KOPT-K1 (cell line): ENCODE measurements around the gene DHX8.
"Not testable (repeated sequence)": the region's sequence is repeated elsewhere in the genome, so short reads cannot be mapped to it uniquely, and the experiment has no call there.

ENCODE experiments used
- H3K27ac ChIP-seq: fragments of 200-600 bp; sonication (generic); 2 replicates; pipeline ENCODE4 v1.5.1; 2016; ENCODE audit warnings: antibody characterized with exemption, mild to moderate bottlenecking, low read depth, low read length; ENCODE audit not compliant: poor library complexity, severe bottlenecking
- H3K36me3 ChIP-seq: fragments of 200-600 bp; sonication (generic); 2 replicates; pipeline ENCODE4 v1.5.1; 2017; ENCODE audit warnings: antibody characterized with exemption, mild to moderate bottlenecking, low read length, moderate library complexity; ENCODE audit not compliant: insufficient read depth
- H3K9me3 ChIP-seq: fragments of 200-600 bp; sonication (generic); 2 replicates; pipeline ENCODE4 v1.5.1; 2017; ENCODE audit warnings: antibody characterized with exemption, low read length, mild to moderate bottlenecking; ENCODE audit not compliant: insufficient read depth, poor library complexity, severe bottlenecking

Gene DHX8

GRCh38 chr17:43475494-43476089 lies 8.2 kb upstream of the DHX8 start:
- H3K27ac ChIP-seq = no peak overlapping the region
- H3K36me3 ChIP-seq = no peaks in the 10 kb centered on the region
- no peaks in the 10 kb centered on the region for H3K9me3 ChIP-seq

DNA sequence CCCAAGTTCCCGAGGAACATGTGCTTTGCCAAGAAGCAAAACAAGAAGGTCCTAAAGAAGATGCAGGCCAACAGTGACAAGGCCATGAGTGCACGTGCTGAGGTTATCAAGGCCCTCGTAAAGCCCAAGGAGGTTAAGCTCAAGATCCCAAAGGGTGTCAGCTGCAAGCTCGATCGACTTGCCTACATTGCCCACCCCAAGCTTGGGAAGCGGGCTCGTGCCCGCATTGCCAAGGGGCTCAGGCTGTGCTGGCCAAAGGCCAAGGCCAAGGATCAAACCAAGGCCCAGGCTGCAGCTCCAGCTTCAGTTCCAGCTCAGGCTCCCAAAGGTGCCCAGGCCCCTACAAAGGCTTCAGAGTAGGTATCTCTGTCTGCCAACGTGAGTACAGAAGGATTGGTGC lies 7.5 kb upstream of the DHX8 start:
- not testable (repeated sequence) for H3K9me3 ChIP-seq, H3K27ac ChIP-seq, H3K36me3 ChIP-seq

DNA sequence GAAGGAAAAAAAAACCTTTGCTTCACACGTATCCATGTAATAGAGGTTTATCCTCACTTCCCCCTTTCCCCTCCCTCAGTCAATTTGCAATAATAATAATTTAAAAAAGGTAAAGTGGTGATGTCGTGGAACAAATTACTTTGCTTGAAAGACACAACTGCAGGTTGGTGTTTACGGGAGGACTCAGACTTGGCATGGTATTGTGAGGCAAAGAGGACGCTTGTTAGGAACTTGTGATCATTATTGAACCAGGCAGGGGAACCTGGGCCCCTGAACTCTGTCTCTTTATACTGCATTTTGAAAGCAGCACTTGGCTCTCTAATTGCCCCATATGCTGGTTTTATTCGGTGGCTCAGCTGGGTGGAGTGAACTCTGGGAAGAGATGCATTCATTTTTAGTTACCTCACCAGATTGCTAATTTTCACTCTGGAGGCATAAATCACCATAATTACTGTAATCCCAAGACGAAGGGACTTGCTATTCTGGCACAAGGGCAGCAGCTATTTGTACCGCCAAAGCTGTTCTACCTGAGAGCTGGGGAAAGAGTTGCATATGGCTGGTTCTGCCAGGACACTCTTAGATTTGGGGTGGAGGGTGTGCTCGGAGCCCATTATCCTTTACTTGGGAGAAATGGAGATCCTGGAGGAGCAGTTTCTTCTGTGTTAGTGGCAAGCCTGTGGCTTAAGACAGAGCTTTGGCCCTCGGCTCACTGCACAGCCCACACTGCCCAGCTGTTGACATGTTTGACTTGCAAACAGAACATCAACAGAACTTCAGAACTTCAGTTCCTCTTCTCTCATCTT lies 5.7 kb upstream of the DHX8 start:
- H3K36me3 ChIP-seq = no peaks in the 10 kb centered on the region
- H3K27ac ChIP-seq = no peak overlapping the region
- no peaks in the 10 kb centered on the region for H3K9me3 ChIP-seq

DNA sequence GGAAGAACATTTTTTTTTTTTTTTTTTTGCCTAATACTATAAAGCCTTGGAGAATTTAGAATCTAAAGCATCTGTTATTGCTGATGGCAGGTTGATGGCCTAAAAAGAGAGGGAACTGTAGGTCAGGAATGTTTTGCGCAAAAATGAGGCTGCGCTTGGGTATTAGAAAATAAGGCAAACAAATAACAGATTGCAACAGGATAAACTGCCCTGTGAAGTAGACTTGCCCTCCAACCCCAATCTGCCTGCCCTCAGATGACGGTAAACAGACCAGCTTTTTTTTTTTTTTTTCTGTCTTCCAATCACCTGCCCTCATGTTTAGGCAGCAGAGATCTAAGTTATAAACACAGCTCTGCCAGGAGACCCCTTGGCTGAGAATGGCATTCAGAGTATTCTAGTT lies 3.8 kb upstream of the DHX8 start:
- H3K9me3 ChIP-seq = no peaks in the 10 kb centered on the region
- no peaks in the 10 kb centered on the region for H3K36me3 ChIP-seq
- no peak overlapping the region for H3K27ac ChIP-seq

- no peaks in the 10 kb centered on the region for H3K36me3 ChIP-seq
- no peaks in the 10 kb centered on the region for H3K9me3 ChIP-seq
- H3K27ac ChIP-seq = no peak overlapping the region
These were observed 1.4 kb upstream of the DHX8 start for GRCh38 chr17:43482103-43483012.

GRCh38 chr17:43490621-43491020 lies 6.8 kb downstream of the DHX8 start:
- Histone ChIP-seq H3K27ac (no peak overlapping the region), H3K36me3 (peaks cover 58% of the 10 kb centered on the region), H3K9me3 (no peaks in the 10 kb centered on the region)

DNA sequence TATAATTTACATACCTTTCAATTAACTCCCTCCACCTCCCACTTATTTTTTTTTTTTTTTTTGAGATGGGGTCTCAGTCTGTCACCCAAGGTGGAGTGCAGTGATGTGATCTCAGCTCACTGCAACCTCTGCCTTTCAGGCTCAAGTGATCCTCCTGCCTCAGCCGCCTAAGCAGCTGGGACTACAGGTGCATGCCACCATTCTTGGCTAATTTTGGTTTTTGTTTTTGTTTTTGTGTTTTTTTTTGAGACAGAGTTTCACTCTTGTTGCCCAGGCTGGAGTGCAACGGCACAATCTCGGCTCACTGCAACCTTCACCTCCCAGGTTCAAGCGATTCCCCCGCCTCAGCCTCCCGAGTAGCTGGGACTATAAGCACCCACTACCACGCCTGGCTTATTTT lies 25.7 kb downstream of the DHX8 start:
- peaks cover 100% of the 10 kb centered on the region for H3K36me3 ChIP-seq
- not testable (repeated sequence) for H3K27ac ChIP-seq, H3K9me3 ChIP-seq

DNA sequence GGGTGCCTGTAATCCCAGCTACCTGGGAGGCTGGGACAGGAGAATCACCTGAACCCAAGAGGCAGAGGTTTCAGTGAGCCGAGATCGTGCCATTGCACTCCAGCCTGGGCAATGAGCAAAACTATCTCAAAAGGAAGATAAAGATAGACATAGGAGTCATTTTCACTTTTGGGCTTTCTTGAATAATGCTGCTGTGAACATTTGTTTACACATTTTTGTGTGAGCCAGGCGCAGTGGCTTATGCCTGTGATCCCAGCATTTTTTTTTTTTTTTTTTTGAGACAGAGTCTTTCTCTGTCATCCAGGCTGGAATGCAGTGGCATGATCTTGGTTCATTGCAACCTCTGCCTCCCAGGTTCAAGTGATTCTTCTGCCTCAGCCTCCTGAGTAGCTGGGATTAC lies 27.4 kb downstream of the DHX8 start:
- peaks cover 100% of the 10 kb centered on the region for H3K36me3 ChIP-seq
- not testable (repeated sequence) for H3K27ac ChIP-seq, H3K9me3 ChIP-seq

- Histone ChIP-seq H3K36me3 (peaks cover 100% of the 10 kb centered on the region), H3K9me3 (no peaks in the 10 kb centered on the region), H3K27ac (no peak overlapping the region)
These were observed 31.9 kb downstream of the DHX8 start for GRCh38 chr17:43515656-43516055.

DNA sequence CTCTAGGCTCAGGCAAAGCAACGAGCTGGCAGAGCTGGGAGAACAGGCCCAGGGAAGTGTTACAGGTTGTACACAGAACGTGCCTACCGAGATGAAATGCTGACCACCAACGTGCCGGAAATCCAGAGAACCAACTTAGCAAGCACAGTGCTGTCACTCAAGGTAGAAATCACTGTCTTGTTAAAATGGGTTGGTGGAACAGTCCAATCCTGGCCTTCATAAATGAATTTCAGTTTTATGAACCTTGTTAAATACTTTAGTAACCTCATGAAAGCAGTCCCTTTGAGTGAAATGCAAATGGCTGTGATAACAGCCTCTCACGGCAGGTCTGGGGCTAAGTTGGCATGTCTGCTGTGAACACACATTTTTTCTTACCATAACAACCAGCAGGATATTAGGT lies 33.4 kb downstream of the DHX8 start:
- peaks cover 100% of the 10 kb centered on the region for H3K36me3 ChIP-seq
- H3K9me3 ChIP-seq = no peaks in the 10 kb centered on the region
- H3K27ac ChIP-seq = no peak overlapping the region

DNA sequence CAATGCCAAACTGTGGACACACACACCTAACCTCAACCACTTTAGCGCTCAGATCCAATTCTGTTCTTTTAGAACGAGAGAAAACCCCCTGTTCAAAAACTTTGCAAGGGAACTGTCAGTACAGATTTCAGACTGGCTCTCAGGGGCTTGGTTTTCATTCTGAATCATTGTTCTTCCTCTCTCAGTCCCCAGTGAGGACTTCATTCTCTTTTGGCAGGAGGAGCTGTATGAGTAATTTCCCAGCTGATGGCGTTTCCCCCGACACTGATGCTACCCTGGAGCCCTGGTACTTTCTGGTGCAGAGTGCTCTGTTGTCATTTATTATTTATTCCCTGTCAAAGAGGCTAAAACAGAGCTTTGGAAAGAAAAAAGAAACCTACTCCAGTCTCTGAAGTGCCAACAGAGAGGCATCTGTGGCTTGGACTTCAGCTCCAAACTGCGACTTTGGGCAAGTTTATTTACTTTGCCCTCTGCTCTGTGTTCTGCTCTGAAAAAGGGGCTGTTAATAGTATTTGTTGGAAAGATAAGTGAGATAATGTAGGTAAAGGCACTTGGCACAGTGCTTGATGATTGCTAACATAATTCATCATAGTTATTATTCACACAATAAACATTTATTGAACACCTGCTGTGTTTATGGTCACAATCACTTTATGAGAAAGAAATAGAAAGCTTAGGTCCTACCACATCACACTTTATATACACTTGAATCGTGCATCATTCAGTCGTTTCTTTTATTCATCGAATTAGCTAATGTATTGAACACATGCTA lies 34.0 kb downstream of the DHX8 start:
- Histone ChIP-seq H3K27ac (no peak overlapping the region), H3K36me3 (peaks cover 100% of the 10 kb centered on the region), H3K9me3 (no peaks in the 10 kb centered on the region)

DNA sequence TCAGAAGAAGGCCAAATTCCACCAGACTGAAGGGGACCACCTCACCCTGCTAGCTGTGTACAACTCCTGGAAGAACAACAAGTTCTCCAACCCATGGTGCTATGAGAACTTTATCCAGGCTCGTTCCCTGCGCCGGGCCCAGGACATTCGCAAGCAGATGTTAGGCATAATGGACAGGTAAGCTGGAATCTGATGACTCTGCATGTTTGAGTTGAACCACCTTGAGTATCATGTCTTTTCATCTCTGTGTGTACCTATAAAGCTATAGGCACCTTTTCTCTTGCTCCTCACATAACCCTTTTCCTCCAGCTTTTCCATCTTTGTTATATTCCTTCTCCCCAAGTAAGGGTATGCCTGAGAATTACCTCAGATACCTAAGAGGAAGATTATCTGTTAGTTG lies 37.6 kb downstream of the DHX8 start:
- peaks cover 100% of the 10 kb centered on the region for H3K36me3 ChIP-seq

GRCh38 chr17:43524945-43525575 lies 41.3 kb downstream of the DHX8 start:
- H3K9me3 ChIP-seq = no peaks in the 10 kb centered on the region
- H3K36me3 ChIP-seq = peaks cover 90% of the 10 kb centered on the region
- H3K27ac ChIP-seq = no peak overlapping the region

More for the DNA sequence above, 37.6 kb downstream of the DHX8 start:
- Histone ChIP-seq H3K9me3 (no peaks in the 10 kb centered on the region), H3K27ac (no peak overlapping the region)

DNA sequence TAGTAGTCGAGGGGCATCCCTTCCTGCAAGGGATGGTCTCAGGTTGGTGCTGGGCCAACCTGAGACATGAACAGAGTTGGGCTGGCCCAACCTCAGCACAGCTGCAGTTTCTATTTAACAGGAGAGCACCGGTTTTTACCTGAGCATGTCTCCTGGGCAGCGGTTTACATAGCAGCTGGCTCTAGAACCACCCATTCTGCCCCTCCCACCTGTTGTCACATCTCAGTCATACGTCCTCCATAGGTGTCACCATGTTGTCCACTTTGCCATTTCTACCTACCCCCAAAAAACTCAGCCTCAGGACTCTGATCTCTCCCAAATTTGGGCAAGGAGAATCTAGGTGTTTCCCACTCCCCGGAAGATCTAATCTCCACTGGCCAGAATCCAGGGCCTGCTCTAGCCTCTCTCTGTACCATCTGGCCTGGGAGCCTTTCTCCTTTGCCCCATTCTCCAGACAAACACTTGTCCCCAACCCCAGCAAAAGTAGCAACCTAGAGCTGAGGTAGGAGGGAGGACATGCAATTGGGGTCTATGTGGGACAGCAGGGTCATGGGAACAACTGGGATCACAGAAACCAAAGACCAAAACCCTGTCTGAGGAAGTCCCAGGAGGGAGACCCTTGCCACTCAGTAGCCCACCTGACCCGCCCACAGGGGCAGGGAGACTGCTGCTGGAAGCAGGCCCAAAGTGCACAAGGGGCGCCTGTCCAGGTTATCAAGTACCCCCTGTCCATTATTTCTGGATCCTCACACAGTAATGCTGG lies 43.3 kb downstream of the DHX8 start:
- H3K36me3 ChIP-seq = peaks cover 70% of the 10 kb centered on the region
- no peak overlapping the region for H3K27ac ChIP-seq
- H3K9me3 ChIP-seq = no peaks in the 10 kb centered on the region
